DND-41 (cell line): Measurements from ENCODE around the gene PAK1.

Experiments used
- EZH2 ChIP-seq: IDR thresholded peaks from 3 replicates; pipeline ENCODE4 v1.6.1; 2012; ENCODE audit warnings: borderline replicate concordance, low read depth, mild to moderate bottlenecking, moderate library complexity, low read length, inconsistent platforms; ENCODE audit not compliant: severe bottlenecking
- TF ChIP-seq, protein P1 (sequence below): IDR thresholded peaks from 2 replicates; pipeline ENCODE4 v1.5.1; 2012; ENCODE audit warnings: borderline replicate concordance, low read length, moderate library complexity, mild to moderate bottlenecking; ENCODE audit not compliant: poor library complexity, severe bottlenecking; ENCODE audit errors: extremely low read depth

DNA sequence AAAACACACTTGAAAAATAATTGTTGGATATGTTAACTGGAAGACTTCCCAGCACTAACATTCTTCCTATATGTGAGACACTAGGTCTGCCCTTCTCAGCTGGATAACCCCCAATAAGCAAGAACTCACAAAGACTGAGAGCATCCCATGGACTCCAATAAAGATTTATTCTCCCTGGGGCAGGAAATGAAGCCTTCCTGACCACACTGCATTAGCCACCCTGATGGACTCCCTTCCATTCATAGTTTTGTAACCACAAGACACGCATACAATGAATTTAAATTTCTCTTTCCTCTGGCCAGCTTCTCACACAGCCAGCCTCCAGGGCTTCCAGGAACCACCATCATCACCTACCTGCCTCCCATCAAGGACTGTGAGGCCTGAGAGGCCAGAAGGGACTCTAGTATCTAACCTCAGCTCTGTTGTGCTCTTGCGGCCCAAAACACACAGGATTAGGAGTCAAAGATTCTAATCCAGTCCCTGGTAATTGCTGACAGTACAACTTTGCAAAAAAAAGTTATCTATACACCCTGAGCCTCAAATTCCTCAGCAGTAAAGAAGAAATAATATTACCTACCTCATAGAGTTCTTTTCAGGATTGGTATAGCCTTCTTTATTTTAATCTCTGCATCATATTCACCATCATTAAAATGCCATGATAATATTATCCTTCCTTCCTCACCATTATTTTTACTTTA, 126.8 kb downstream of the PAK1 start:
- no peak for TF ChIP-seq EZH2
- TF ChIP-seq, protein P1, sequence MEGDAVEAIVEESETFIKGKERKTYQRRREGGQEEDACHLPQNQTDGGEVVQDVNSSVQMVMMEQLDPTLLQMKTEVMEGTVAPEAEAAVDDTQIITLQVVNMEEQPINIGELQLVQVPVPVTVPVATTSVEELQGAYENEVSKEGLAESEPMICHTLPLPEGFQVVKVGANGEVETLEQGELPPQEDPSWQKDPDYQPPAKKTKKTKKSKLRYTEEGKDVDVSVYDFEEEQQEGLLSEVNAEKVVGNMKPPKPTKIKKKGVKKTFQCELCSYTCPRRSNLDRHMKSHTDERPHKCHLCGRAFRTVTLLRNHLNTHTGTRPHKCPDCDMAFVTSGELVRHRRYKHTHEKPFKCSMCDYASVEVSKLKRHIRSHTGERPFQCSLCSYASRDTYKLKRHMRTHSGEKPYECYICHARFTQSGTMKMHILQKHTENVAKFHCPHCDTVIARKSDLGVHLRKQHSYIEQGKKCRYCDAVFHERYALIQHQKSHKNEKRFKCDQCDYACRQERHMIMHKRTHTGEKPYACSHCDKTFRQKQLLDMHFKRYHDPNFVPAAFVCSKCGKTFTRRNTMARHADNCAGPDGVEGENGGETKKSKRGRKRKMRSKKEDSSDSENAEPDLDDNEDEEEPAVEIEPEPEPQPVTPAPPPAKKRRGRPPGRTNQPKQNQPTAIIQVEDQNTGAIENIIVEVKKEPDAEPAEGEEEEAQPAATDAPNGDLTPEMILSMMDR = no peak
